Colonic mucosa (tissue), 4 donors: Measurements from ENCODE around the gene DNMT1. TPM values are rescaled to one million over a fixed set of nuclear protein-coding genes. Genes with fewer than 3 reads are reported as not detected.
A peak's percentile ranks its signal among the peaks of the same experiment; 100 is the strongest.
"Not testable (repeated sequence)": the region's sequence is repeated elsewhere in the genome, so short reads cannot be mapped to it uniquely, and the experiment has no call there.

Experiments
- DNase-seq: peaks from one replicate; pipeline ENCODE4 v3.0.0-alpha.2; 2020
- H3K27ac ChIP-seq: fragments of 200-600 bp; one replicate; pipeline ENCODE4 v1.8.0; 2021
- H3K27me3 ChIP-seq: fragments of 200-600 bp; one replicate; pipeline ENCODE4 v1.8.0; 2021
- H3K36me3 ChIP-seq: fragments of 200-600 bp; one replicate; pipeline ENCODE4 v1.8.0; 2021
- H3K4me1 ChIP-seq: fragments of 200-600 bp; one replicate; pipeline ENCODE4 v1.8.0; 2021; ENCODE audit warnings: mild to moderate bottlenecking
- H3K4me3 ChIP-seq: fragments of 200-600 bp; one replicate; pipeline ENCODE4 v1.8.0; 2021
- H3K9ac ChIP-seq, 2 donors: one replicate each; pipeline ENCODE4 v1.7.0; 2013; ENCODE audit warnings: control low read depth in 2 of 2, low read depth in 2 of 2, low read length in 2 of 2
- H3K9me3 ChIP-seq: fragments of 200-600 bp; one replicate; pipeline ENCODE4 v1.8.0; 2021
- intact Hi-C: fragments of 100-400 bp; cut with DNase I; formaldehyde crosslinking; loops from one replicate; pipeline ENCODE4 v1.14.1; 2022
- total RNA-seq, 2 donors: library from RNA; stranded (reverse); fragmentation: NEBNext Ultra II Directional in 1 of 2; extraction: Animal tissue kit (Norgen Biotek cat#: 25700) in 1 of 2; gene quantifications; one replicate each; pipeline ENCODE4 v1.2.1, GENCODE V29; 2021
- TF ChIP-seq, protein P1 (sequence below): fragments of 200-600 bp; IDR thresholded peaks from one replicate; pipeline ENCODE4 v1.8.0; 2022; ENCODE audit warnings: antibody characterized with exemption, mild to moderate bottlenecking
- donor health status: healthy.
- donor health status: DM: no; HTN: no; CAD: no.
- donor health status: DM: no; HTN: no; CAD: no.

Gene DNMT1
- total RNA-seq: 100 to 1,000 TPM in 1 of 2 donors, 10 to 100 TPM in 1; 36.3 to 139 TPM

DNA sequence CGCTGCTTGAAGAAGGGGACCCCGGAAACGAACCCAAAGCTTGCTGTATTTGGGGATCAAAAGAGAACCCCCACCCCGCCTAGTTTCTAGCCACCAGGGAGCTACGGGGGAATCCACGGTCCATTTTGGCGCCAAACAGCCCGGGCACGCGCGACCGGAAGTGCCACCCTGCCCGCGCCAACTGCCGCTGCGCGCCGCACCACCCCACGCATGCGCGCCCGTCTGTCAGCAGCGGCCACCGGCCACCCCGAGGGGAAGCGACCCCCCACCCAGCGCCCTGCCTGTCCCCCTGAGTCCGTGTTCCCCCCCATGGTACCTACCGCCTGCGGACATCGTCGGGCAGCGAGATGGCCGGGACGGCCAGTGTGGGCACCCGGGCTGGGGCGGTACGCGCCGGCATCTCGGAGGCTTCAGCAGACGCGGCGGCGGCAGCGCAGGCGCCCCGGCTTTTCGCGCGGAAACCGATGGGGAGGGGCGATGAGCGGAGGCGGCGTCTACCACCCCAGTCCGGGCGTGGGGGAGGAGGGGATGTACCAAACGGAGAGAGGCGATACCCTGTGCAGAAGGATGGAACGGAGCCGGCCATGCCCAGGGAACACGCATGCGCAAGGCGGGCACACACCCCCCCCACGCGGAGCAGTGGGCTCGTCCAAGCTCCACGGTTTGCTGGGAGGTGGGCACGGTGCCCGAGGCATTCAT is at the start of gene DNMT1:
Gene DNMT1, minus strand, starts transcription at position 454 of the 699 bp plus-strand sequence. Its CDS starts 54 bp downstream, at position 400.
- peaks cover 9% of the 10 kb centered on the region for H3K4me1 ChIP-seq
- intact Hi-C loops: no loop called here

GRCh38 chr19:10243606-10244005 is 48.9 kb upstream of the DNMT1 start:
- Histone ChIP-seq H3K9ac (no peak overlapping the region), H3K9me3 (no peaks in the 10 kb centered on the region), H3K27ac (no peak overlapping the region), H3K36me3 (no peaks in the 10 kb centered on the region), H3K4me1 (no peaks in the 10 kb centered on the region), H3K27me3 (no peaks in the 10 kb centered on the region), H3K4me3 (no peak overlapping the region)
- no peak for DNase-seq
- intact Hi-C loops: no loop called here
- TF ChIP-seq, protein P1, sequence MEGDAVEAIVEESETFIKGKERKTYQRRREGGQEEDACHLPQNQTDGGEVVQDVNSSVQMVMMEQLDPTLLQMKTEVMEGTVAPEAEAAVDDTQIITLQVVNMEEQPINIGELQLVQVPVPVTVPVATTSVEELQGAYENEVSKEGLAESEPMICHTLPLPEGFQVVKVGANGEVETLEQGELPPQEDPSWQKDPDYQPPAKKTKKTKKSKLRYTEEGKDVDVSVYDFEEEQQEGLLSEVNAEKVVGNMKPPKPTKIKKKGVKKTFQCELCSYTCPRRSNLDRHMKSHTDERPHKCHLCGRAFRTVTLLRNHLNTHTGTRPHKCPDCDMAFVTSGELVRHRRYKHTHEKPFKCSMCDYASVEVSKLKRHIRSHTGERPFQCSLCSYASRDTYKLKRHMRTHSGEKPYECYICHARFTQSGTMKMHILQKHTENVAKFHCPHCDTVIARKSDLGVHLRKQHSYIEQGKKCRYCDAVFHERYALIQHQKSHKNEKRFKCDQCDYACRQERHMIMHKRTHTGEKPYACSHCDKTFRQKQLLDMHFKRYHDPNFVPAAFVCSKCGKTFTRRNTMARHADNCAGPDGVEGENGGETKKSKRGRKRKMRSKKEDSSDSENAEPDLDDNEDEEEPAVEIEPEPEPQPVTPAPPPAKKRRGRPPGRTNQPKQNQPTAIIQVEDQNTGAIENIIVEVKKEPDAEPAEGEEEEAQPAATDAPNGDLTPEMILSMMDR: no peak

More for the DNA sequence above, at the start of gene DNMT1:
- H3K36me3 ChIP-seq: no peaks in the 10 kb centered on the region
- H3K27ac ChIP-seq: peak within 1 kb of the TSS; percentile 85
- H3K9me3 ChIP-seq: no peaks in the 10 kb centered on the region
- H3K27me3 ChIP-seq: no peaks in the 10 kb centered on the region
- H3K4me3 ChIP-seq: peak within 1 kb of the TSS; percentile 82
- TF ChIP-seq, protein P1: no peak
- peak; percentile 98 for DNase-seq
- H3K9ac ChIP-seq: peak within 1 kb of the TSS; percentile 79 to 84

GRCh38 chr19:10241826-10242449 is 47.2 kb upstream of the DNMT1 start:
- H3K27me3 ChIP-seq, H3K9ac ChIP-seq, DNase-seq, H3K4me3 ChIP-seq, intact Hi-C loops, H3K9me3 ChIP-seq, H3K27ac ChIP-seq, H3K4me1 ChIP-seq, H3K36me3 ChIP-seq: not testable (repeated sequence)

GRCh38 chr19:10238172-10238783 is 43.5 kb upstream of the DNMT1 start:
- TF ChIP-seq, protein P1: no peak
- peak overlapping the region; percentile 9 for H3K27ac ChIP-seq
- no peak overlapping the region for H3K9ac ChIP-seq
- H3K4me3 ChIP-seq: no peak overlapping the region
- intact Hi-C loops: no loop called here
- no peaks in the 10 kb centered on the region for H3K4me1 ChIP-seq
- H3K27me3 ChIP-seq: no peaks in the 10 kb centered on the region
- DNase-seq: peak; percentile 69
- H3K36me3 ChIP-seq: no peaks in the 10 kb centered on the region
- H3K9me3 ChIP-seq: no peaks in the 10 kb centered on the region

DNA sequence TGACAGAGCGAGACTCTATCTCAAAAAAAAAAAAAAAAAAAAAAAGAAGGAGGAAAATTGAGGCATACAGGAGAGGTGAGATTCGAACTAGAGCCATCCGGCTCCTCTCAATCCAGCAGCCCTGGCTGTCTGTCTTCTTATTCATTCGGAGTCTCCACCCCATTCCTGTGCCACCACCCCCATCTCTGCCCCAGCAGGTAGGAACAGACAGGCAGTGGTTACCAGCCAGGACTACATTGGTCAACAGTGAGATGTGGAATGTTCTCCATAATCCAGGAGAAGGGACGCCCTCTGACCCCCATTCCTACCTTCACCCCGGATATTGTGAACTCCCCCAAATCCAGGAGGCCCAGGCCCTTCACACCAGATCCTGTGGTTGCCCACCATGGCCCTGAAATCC is 42.9 kb upstream of the DNMT1 start:
- H3K4me1 ChIP-seq: no peaks in the 10 kb centered on the region
- H3K4me3 ChIP-seq: no peak overlapping the region
- intact Hi-C loops: no loop called here
- H3K36me3 ChIP-seq: no peaks in the 10 kb centered on the region
- TF ChIP-seq, protein P1: no peak
- H3K27ac ChIP-seq: peak overlapping the region; percentile 53
- no peak for DNase-seq
- H3K27me3 ChIP-seq: no peaks in the 10 kb centered on the region
- H3K9me3 ChIP-seq: no peaks in the 10 kb centered on the region
- H3K9ac ChIP-seq: no peak overlapping the region

DNA sequence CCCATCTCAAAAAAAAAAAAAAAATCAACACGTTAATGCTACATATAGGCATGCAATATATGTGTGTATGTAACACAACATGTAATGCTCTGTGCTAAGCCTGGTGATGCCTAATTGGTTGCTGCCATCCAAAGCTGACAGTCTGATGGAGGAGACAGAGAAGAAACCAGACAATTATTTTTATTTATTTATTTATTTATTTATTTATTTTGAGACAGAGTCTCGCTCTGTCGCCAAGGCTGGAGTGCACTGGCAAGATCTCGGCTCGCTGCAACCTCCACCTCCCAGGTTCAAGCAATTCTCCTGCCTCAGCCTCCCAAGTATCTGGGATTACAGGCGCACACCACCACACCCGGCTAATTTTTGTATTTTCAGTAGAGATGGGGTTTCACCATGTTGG is 40.7 kb upstream of the DNMT1 start:
- intact Hi-C loops: not testable (repeated sequence)

More for the DNA sequence above, 40.7 kb upstream of the DNMT1 start:
- H3K27me3 ChIP-seq, H3K9ac ChIP-seq, H3K36me3 ChIP-seq, H3K4me3 ChIP-seq, H3K9me3 ChIP-seq, DNase-seq, H3K4me1 ChIP-seq: not testable (repeated sequence)
- H3K27ac ChIP-seq: peak overlapping the region; percentile 40
